HG03558 (cell line): ENCODE data around the gene OR4B1.
"Not testable (repeated sequence)": the region's sequence is repeated elsewhere in the genome, so short reads cannot be mapped to it uniquely, and the experiment has no call there.

Experiments
- ATAC-seq: cut with Tn5 transposase; IDR thresholded peaks from one replicate; pipeline ENCODE4 v1.9.1; 2021; ENCODE audit warnings: moderate number of reproducible peaks; ENCODE audit not compliant: unreplicated experiment; ENCODE audit errors: extremely low read depth

The OR4B1 gene, protein sequence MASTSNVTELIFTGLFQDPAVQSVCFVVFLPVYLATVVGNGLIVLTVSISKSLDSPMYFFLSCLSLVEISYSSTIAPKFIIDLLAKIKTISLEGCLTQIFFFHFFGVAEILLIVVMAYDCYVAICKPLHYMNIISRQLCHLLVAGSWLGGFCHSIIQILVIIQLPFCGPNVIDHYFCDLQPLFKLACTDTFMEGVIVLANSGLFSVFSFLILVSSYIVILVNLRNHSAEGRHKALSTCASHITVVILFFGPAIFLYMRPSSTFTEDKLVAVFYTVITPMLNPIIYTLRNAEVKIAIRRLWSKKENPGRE

DNA sequence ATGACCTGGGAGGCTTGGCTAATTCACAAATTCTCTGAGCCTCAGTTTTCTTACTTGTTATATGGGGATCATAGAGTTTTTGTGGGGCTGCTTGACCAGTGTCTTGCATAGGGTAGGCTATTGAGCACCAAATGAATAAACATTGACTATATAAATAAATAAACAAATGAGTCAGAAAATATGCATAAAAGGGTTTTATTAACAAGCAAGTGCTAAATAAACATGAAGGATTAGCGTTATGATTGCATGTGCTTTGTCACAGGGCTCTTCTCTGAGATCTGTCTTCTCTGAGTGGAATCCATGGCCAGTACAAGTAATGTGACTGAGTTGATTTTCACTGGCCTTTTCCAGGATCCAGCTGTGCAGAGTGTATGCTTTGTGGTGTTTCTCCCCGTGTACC is at the start of gene OR4B1:
Gene OR4B1, plus strand, starts transcription at position 301 of the 400 bp plus-strand sequence. Its CDS starts 0 bp downstream, at position 301.
- ATAC-seq = no peak

DNA sequence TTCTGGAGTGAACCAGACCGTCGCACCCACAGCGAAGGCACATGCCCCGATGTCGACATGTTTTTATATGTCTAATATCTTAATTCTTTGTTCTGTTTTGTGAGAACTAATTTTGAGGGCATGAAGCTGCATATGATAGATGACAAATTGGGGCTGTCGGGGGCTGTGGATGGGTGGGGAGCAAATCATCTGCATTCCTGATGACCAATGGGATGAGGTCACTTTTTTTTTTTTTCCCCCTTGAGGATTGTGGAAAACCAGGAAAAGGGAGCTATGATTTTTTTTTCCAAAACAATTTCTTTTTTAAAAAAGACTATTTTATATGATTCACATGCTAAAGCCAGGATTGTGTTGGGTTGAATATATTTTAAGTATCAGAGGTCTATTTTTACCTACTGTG is 49.2 kb upstream of the OR4B1 start:
- ATAC-seq = no peak

DNA sequence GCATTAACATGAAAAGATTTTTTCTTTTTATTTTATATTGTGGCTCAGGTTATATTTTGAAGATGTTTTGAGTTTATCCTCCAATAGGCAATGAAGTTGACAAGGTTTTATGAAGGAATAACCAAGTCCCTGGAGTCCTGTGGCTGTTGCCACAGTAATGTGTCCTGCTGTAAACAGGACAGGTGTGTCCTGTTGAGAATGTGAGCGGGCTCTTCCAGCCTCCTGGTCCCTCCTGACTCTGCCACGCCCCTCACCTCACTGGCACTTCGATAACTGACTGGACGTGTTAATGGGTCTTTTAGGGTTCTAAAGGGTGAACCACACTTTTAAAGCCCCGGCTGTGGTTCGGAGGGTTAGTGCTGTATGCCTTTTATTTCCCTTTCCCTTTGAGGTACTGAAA is 47.8 kb upstream of the OR4B1 start:
- ATAC-seq = no peak

DNA sequence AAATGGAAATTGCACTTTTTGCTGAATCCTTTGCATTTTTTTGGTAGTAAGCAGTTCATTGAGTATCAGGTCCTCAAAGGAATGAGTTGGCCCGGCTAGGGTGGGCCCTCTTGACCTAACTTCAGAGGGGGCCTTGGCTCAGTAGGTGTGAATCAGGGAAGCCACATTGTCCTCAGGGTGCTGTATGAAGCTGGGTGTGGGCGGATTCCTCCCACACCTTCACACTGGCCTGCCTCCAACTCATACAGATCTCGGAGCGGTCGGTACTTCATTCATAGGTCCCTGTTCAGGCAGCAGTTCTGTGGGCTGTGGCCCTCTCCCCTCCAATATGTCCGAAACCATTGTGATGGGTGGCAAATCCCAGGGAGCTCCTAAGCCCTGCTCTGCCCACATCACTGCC is 47.4 kb upstream of the OR4B1 start:
- ATAC-seq = no peak

DNA sequence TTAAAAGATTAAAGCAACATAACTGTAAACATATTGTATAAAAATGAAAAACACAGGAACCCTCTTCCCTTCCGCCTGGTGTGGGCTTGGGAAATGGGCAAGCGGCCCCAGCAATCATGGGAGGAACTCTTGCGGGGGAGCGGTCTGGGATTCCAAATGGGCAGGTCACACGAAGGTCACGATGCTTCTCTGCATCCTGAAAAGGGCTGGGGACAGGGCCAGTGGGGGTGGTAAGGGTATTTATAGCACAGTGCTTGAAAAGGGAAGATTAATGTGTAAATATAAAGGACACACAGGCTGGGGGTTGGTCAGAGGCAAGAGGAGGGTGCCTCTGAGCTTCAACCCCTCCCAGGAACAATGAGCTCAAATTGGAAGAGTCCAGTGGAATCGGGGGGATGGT is 46.9 kb upstream of the OR4B1 start:
- ATAC-seq = no peak

DNA sequence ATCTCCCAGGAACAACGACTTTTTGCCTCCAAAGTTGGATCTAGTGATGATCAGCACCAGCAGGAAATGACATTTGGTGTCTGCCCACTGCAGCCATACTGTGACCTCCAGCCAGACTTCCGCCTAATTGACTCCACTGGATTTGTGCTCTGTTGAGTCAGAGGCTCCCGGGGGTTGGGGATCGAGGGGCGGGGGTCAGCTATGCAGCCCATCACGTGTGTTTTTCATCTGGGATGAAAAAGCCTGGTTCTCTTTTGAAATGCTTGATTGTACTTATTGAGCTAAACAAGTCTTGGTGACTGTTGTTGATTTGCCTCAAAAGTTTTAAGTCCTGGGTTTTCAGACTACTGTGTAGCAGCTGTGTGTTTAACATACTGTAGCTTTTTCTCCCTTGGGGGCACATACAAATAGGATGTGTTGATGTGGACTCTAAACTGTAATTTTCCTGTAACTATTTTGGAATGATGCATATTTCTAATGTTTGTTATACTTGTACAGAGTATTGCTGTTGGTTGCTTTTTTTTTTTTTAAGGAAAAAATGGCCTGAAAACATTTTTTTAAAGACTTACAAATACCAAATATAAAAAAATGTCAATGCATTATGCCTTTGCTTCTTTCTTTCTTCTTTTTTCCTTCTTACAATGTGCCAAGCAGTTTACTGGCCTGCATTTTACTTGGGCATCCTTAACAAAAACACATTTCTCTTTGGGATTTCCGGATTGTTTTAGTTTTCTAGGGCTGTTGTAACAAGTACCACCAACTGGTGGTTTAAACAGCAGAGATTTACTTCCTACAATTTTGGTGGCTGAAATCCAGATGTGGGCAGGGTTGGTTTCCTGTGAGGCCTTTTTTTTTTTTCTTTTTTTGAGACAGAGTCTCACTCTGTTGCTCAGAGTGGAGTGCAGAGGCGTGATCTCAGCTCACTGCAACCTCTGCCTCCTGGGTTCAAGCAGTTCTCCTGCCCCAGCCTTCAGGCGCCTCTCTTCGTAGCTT is 46.1 kb upstream of the OR4B1 start:
- ATAC-seq = no peak

DNA sequence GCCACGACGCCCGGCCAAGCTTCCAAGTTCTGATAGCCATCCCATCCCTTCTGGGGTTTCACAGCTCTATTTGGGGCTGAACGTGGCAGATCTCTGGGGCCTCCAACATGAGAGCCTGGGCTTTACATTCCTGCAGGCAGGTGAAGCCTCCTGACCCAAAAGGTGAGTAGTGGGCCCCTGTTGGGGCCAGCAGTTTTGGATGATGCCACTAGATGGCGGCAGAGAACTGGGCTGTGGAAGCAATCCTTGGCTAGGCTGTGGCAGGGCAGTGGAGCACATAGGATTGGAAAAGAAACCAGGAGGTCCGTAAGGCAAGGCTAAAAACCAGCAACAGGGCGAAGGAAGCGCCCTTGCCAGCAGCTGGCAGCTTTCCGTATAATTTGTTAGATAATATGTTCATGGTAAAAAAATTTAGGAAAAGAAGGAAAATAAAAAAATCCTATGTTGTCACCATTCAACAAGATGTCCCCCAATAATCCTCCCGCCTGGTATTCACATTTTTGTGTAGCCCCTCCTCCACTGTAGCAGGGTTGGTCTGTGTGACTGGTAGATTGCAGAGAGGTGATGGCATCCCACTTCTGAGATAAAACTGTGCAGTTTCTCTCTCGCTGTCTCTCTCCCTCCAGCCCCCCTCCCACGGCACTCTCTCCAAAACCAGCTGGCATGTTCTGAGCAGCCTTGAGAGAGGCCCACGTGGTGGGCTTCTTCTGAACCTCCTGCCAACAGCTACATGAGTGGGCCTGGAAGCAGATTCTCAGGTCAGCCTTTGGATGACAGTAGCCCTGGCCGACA is 43.6 kb upstream of the OR4B1 start:
- no peak for ATAC-seq

DNA sequence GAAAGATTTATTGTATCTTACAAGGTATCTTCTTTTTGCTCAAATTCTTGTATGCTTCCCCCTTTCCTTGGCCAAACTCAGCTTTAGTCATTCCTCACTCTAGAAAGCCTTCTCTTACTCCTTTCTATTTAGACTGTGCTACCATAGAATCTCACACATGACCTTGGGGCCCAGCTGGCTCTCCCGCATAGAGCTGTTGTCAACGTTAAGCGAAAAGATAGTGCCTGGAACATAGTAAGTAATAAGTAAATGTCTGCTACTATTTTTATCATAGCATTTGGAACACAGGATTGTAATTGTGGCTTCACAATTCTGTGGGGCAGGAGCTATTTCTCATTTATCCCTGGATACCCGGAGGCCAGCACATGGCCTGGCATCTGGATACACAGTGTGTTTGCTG is 38.9 kb upstream of the OR4B1 start:
- no peak for ATAC-seq

DNA sequence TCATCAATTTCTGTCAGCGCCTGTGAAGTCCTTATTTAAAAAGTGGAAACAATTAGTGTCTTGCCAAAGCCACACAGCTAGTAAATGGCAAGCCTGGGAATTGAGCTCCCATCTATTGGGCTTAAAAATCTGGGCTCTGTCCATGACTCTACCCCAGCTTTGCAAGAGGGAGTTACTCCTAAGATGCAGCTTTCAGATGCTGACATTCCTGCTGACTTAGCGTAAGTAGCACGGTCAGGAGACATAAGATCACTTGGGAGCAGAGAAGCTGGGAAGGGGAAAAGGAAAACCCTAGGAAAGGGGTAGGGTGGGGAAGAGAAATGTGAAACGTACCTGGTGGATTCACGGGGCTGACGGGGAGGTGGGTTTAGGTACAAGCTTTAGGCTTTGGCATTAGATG is 36.0 kb upstream of the OR4B1 start:
- ATAC-seq = no peak

DNA sequence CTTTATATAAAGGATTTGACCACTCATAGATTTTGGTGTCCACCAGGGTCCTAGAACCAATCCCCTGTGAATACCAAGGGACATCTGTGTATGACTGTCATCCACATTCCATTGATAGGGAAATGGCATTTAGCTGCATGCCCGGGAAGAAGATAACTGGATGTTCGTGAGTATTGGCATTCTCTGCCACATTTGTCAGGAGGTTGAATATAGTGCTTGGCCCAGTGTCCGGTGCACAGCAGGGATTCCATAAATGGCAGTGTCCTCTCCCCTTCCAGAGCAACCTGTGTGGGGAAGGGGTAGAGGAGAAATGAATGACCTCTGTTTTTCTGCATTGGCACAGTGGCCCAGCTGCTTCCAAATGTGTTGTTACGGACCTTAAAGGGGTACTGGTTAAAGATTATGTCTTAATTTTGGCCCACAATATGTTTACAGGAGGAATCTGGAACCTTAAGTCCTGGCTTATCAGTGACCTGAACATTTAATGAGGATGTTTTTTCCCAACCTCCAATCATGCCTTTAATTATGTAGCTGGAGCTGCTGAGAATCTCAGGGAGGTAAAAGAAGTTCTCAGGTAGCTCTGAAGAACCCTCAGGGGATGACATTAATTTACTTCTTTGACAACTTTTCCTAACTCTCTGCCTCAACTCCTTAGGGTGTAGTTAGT is 33.6 kb upstream of the OR4B1 start:
- ATAC-seq = no peak

DNA sequence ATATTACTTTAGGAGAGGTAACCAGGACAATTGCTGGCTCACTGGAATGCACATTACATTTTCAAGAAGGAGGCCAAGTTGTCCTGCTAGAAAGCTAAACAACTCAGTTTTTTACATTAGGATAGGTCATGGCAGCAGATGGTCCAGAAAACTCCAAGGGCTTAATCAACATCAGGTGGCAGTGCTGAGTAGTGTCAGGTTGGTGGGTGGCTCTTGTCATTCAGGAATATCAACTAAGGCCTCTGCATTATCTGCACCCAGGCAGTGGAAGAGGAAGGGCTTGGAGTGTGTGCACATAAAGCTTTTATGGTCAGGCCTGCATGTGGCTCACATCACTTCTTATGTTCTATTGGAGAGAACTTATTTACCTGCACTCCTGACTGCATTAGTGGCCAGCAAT is 32.2 kb upstream of the OR4B1 start:
- ATAC-seq = no peak

DNA sequence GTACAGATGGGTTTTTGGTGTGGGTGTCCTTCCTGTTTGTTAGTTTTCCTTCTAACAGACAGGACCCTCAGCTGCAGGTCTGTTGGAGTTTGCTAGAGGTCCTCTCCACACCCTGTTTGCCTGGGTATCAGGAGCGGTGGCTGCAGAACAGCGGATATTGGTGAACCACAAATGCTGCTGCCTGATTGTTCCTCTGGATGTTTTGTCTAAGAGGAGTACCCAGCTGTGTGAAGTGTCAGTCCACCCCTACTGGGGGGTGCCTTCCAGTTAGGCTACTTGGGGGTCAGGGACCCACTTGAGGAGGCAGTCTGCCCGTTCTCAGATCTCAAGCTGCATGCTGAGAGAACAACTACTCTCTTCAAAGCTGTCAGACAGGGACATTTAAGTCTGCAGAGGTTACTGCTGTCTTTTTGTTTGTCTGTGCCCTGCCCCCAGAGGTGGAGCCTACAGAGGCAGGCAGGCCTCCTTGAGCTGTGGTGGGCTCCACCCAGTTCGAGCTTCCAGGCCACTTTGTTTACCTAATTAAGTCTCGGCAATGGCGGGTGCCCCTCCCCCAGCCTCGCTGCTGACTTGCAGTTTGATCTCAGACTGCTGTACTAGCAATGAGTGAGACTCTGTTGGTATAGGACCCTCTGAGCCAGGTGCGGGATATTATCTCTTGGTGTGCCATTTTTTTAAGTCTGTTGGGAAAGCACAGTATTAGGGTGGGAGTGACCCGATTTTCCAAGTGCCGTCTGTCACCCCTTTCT is 25.5 kb upstream of the OR4B1 start:
- not testable (repeated sequence) for ATAC-seq

DNA sequence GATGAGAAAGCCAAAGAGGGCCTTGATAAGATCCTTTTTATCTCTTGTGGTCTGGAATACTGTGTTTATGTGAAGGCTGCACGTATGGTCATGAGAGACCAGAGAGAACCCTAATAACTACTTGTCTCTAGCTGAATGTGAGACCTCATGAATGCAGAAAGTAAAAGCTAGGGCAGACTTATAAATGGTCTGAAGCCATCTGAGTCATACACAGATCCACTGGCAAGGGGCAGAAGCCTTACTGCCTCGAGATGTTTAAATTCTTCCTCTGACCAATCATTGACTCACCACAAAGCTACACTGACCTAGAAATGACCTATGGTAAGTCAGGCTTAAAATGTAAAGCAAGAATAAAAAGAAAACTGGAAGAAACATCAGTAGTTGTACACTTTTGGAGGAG is 22.7 kb upstream of the OR4B1 start:
- no peak for ATAC-seq

DNA sequence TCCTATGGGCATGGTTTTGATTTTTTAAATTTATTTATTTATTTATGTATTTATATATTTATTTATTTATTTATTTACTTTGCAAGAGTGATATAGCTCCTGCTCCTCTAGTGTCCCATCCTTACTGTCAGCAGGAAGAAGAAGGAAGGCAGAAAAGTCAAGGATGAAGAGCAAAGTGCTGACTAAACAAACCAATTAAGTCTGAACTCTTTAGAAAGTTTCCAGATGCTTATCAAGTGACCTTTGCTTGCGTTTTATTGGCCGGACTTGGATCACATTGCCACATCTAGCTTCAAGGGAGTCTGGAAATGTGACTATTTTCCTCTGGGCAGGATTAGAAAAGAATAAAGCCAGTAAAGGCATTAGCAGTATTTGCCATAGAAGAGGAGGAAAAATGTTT is 8.7 kb upstream of the OR4B1 start:
- no peak for ATAC-seq

DNA sequence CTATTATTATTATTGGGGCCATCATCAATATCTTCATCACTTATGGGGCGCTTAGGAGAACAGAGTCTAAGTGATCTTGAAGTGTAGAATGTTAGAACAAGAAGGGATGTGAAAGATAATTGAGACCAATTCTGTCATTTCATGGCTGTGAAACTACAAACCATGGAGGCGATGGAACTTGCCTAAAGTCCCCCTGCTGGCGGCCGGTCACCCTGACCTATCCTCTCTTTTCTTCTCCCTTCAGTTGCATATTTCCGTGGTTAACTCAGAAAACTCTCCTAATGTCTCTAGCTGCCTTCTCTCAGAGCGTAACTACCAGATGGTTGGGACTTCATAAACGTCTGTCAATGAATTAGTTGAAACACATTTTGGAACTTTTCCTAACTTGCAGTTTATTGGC is 6.6 kb upstream of the OR4B1 start:
- no peak for ATAC-seq

DNA sequence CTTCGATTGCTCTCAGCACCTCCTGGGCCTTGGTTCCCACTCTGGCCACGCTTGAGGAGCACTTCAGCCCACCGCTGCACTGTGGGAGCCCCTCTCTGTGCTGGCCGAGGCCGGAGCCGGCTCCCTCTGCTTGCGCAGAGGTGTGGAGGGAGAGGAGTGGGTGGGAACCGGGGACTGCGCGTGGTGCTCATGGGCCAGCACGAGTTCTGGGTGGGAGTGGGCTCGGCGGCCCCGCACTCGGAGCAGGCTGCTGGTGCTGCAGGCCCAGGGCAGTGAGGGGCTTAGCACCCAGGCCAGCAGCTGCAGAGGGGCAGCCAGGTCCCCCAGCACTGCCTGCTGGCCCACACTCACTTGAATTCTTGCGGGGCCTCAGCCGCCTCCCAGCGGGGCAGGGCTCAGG is 12.2 kb downstream of the OR4B1 start:
- no peak for ATAC-seq

DNA sequence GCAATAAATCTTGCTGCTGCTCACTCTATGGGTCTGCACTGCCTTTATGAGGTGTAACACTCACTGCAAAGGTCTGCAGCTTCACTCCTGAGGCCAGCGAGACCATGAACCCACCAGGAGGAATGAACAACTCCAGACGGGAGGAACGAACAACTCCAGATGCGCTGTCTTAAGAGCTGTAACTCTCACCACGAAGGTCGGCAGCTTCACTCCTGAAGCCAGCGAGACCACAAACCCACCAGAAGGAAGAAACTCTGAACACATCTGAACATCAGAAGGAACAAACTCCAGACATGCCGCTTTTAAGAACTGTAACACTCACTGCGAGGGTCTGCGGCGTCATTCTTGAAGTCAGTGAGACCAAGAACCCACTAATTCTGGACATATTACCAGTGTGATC is 13.4 kb downstream of the OR4B1 start:
- not testable (repeated sequence) for ATAC-seq

DNA sequence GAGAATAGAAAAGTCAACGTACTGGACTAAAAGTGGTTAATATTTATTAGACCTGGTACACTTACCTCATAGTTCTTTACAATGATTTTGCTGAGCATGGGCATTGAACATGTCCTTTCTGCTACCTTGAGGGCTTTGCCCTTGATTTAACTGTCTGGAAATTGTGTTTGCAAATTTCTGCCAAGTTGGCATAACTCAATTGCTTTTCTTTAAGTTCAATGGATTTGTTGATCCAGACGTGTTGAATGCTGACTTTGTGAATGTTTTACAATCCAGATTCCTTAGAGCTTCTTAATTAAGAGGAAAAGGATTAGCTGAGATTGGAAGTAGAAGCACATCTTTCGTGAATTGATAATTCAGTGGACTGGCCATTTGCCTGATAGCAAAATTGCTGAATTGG is 21.1 kb downstream of the OR4B1 start:
- no peak for ATAC-seq

DNA sequence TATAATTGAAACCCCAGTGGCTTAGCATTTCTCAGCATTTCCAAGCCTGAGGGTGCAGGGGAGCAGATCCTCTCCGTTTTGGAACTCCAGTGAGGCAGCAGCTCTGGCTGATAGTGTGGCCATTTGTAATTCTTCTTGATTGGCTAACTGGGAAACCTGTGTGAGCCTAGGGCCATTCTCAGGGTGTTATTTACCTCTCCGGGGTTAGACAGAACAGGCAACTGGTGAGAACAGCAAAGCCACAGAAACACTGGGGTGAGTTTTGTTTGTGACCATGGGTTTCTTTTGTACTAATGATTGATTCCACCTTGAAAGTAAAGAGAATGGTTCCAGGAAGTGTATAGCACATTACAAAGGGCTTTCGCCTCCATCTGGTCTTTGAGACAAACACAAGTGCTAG is 25.9 kb downstream of the OR4B1 start:
- ATAC-seq = no peak
